ENCODE measurements around the gene COPE.

DNA sequence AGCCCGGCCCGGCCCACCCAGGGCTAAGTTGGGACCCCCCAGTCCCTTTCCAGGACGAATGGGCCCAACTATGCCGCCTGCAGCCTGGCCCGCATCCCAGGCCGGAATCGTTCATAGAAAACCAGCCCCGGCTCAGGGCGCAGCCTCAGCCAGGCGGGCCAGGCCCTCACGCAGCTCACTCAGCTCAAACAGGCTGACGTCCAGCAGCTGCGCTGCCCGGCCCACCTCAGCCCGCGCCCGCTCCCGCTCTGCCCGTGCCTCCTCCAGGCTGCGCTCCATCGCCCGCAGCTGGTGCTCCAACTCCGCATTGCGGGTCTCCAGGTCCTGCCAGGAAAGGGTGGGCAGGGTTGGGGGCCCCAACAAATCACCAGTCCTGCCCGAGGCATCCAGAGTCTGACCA lies 10.1 kb upstream of the COPE start:
- TF ChIP-seq, protein P1, sequence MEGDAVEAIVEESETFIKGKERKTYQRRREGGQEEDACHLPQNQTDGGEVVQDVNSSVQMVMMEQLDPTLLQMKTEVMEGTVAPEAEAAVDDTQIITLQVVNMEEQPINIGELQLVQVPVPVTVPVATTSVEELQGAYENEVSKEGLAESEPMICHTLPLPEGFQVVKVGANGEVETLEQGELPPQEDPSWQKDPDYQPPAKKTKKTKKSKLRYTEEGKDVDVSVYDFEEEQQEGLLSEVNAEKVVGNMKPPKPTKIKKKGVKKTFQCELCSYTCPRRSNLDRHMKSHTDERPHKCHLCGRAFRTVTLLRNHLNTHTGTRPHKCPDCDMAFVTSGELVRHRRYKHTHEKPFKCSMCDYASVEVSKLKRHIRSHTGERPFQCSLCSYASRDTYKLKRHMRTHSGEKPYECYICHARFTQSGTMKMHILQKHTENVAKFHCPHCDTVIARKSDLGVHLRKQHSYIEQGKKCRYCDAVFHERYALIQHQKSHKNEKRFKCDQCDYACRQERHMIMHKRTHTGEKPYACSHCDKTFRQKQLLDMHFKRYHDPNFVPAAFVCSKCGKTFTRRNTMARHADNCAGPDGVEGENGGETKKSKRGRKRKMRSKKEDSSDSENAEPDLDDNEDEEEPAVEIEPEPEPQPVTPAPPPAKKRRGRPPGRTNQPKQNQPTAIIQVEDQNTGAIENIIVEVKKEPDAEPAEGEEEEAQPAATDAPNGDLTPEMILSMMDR (IDR thresholded peaks at IDR 0.05): no peak
- no peak for TF ChIP-seq POLR2A (IDR thresholded peaks at IDR 0.05)
